ENCODE results near the gene C14orf93.

C14orf93 gene

DNA sequence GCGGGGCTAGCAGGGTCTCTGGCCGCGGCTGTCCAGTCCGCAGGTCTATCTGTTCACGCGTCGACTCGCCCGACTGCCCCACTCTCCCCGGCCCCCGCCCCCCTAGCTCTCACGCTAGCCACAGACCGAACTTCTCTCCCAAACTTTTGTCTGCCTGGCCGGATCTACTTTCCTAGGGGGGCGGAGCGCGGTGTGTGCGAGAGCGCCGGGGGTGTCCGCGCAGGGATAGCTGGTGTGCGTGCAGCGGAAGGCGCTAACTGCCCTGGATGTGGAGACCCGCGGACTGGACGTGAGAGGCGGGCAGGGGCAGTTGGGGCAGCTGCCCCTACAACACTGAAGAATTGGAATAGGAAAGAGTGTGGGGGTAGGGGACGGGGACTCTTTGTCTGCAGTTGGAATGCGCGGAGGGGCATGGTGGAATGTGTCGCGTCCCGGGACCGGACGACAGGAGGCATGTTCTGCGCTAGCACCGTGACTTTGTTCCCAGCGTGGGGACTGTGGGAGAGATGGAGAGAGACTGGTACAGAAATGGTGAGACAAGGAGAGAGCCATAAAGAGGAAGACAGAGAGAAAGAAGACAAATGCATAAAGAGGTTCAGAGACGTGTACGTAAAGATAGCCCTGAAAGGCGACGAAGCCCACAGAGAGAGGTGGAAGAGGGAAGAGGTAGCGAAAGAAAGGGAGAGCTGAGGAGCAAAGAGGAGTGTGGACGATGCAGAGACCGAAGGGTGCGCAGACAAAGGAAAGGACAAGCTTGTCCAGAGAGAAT is 27.3 kb downstream of the C14orf93 start, which contains the start of gene AJUBA:
Gene AJUBA, minus strand, starts transcription at position 75 of the 769 bp plus-strand sequence. CDS start 285 bp downstream, outside the sequence.
- in situ Hi-C loops (cut with HindIII; ENCODE audit: low sequenced_read_pairs) = no loop called here
- peak; percentile 93 for DNase-seq (ENCODE audit: low read depth, low spot score)
- TF ChIP-seq CTCF (IDR thresholded peaks at IDR 0.05; ENCODE audit: low read depth, low read length) = no peak
- peak within 1 kb of the TSS; percentile 88 for H3K4me3 ChIP-seq (ENCODE audit: low read depth, low read length)

- DNase-seq (ENCODE audit: low read depth, low spot score) = no peak
- in situ Hi-C loops (cut with HindIII; ENCODE audit: low sequenced_read_pairs) = no loop called here
- H3K4me3 ChIP-seq (ENCODE audit: low read depth, low read length) = peak overlapping the region; percentile 88
- TF ChIP-seq CTCF (IDR thresholded peaks at IDR 0.05; ENCODE audit: low read depth, low read length) = no peak
Observed at GRCh38 chr14:22981876-22982476, 28.0 kb downstream of the C14orf93 start.

GRCh38 chr14:22981090-22981875 is 28.7 kb downstream of the C14orf93 start:
- DNase-seq (ENCODE audit: low read depth, low spot score) = peak; percentile 29
- TF ChIP-seq CTCF (IDR thresholded peaks at IDR 0.05; ENCODE audit: low read depth, low read length) = no peak
- in situ Hi-C loops (cut with HindIII; ENCODE audit: low sequenced_read_pairs) = no loop called here
- H3K4me3 ChIP-seq (ENCODE audit: low read depth, low read length) = peak overlapping the region; percentile 88

GRCh38 chr14:22980672-22981089 is 29.3 kb downstream of the C14orf93 start:
- peak; percentile 34 for DNase-seq (ENCODE audit: low read depth, low spot score)
- no peak for TF ChIP-seq CTCF (IDR thresholded peaks at IDR 0.05; ENCODE audit: low read depth, low read length)
- in situ Hi-C loops (cut with HindIII; ENCODE audit: low sequenced_read_pairs) = no loop called here
- H3K4me3 ChIP-seq (ENCODE audit: low read depth, low read length) = peak overlapping the region; percentile 88

- no peak for TF ChIP-seq CTCF (IDR thresholded peaks at IDR 0.05; ENCODE audit: low read depth, low read length)
- H3K4me3 ChIP-seq (ENCODE audit: low read depth, low read length) = peak overlapping the region; percentile 88
- DNase-seq (ENCODE audit: low read depth, low spot score) = no peak
- in situ Hi-C loops (cut with HindIII; ENCODE audit: low sequenced_read_pairs) = no loop called here
Observed at GRCh38 chr14:22979748-22980392, 30.1 kb downstream of the C14orf93 start.

All from astrocyte of the spinal cord (primary cell).